Cardiac fibroblast (primary cell): ENCODE measurements around the gene KIRREL3.

Source experiments
- DNase-seq, 2 donors: peaks; one replicate each; pipeline versions ENCODE4 v3.0.0 to v3.0.0-alpha.2; 2010; ENCODE audit warnings: low read depth in 2 of 2
- H3K4me3 ChIP-seq, 2 donors: replicated peaks in 1 of 2; 1 replicate in 1 of 2; 2 replicates in 1 of 2; pipeline ENCODE4 v1.5.1; 2011; ENCODE audit warnings: low read depth in 2 of 2, low read length in 2 of 2, mild to moderate bottlenecking in 2 of 2, moderate library complexity in 1 of 2
- CTCF ChIP-seq: IDR thresholded peaks from one replicate; pipeline ENCODE4 v1.5.1; 2011; ENCODE audit warnings: low read depth, mild to moderate bottlenecking, low read length, inconsistent platforms

The KIRREL3 gene

GRCh38 chr11:126901783-126902182, 98.8 kb downstream of the KIRREL3 start:
- H3K4me3 ChIP-seq = no peak overlapping the region
- no peak for DNase-seq
- no peak for TF ChIP-seq CTCF

DNA sequence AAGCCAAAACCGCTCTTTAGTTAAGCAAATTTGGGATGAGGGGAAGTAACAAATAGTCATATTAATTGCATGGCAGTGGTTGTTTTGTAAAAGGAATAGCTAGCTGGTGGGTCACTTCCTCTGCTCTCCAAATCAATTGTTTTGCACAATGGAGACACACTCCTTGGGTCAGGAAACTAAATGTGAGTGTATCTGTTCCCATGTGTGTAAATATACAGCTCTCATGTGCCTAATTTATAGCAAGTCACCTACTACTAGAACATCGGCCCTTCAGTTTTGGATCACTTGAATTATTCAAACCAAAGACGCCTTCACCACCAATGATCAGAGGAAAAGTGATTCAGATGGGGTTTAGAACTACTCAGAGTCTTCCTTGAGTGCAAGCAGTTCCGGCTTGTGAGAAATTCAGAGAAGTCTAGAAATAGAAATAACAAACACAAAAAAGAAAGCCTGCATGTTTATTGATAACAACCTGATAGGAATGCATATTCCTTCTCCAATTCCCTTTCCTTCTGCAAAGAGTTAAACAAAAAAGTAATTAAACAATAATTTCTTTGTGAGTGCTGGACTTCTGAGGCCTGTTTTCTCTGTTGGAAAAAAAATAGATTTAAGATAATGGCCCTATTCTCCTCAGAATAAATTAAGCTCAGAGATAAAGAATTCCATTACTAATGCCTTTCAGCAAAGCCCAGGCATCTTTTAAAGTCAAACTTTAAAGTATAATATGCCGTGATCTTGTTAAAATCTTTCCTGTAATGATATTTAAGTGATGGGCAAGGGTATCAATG, 100.4 kb downstream of the KIRREL3 start:
- no peak for TF ChIP-seq CTCF
- DNase-seq = peak in 1 of 2 donors; percentile 33

GRCh38 chr11:126898802-126899201, 101.8 kb downstream of the KIRREL3 start:
- H3K4me3 ChIP-seq = no peak overlapping the region
- TF ChIP-seq CTCF = no peak
- no peak for DNase-seq

More for the DNA sequence above, 100.4 kb downstream of the KIRREL3 start:
- H3K4me3 ChIP-seq = no peak overlapping the region

- no peak for DNase-seq
- H3K4me3 ChIP-seq = no peak overlapping the region
- no peak for TF ChIP-seq CTCF
These were observed 103.1 kb downstream of the KIRREL3 start for GRCh38 chr11:126897430-126897829.

GRCh38 chr11:126896025-126896424, 104.5 kb downstream of the KIRREL3 start:
- TF ChIP-seq CTCF = no peak
- no peak for DNase-seq

DNA sequence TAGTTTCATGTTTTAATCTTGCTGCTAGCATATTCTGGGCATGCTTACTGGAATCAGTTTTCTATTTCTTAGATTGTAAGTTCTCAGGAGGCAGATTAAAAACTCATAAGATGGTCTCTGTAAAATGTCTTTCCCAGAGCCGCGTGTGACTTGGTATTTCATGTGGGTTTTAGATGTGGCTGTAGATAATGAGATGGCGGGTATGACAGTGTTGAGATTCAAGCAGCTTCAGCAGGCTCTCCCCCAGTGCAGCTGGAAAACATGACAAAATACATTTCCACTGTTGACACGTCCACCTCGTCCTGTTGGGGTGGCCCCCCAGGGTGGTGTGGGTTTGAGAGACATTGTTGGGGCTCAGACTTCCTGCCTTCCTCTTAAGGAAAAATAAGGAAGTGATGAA, 106.8 kb downstream of the KIRREL3 start:
- no peak overlapping the region for H3K4me3 ChIP-seq
- no peak for TF ChIP-seq CTCF

More at GRCh38 chr11:126896025-126896424, 104.5 kb downstream of the KIRREL3 start:
- H3K4me3 ChIP-seq = no peak overlapping the region

More for the DNA sequence above, 106.8 kb downstream of the KIRREL3 start:
- no peak for DNase-seq
